ENCODE measurements around the gene ITGB7. TPM values are rescaled to one million over a fixed set of nuclear protein-coding genes. Genes with fewer than 3 reads are reported as not detected.

ITGB7 gene
- total RNA-seq, 1 experiment from 2014 or later = 0.90 TPM

GRCh38 chr12:53173085-53173715 lies 33.9 kb downstream of the ITGB7 start (continued):
- TF ChIP-seq E2F5 (CRISPR knock-in tag; IDR thresholded peaks at IDR 0.05) (no peak), GTF2I (CRISPR knock-in tag; conservative IDR thresholded peaks at IDR 0.05) (no peak), ZNF232 (CRISPR knock-in tag; IDR thresholded peaks at IDR 0.05) (no peak), HMGA2 (CRISPR knock-in tag; IDR thresholded peaks at IDR 0.05) (no peak), ZMAT4 (CRISPR knock-in tag; IDR thresholded peaks at IDR 0.05) (no peak)

- ATAC-seq = no peak
- CTCF ChIA-PET = interaction anchor here (0.8 to 4.5 kb wide), 8 partner anchors 9 to 149 kb away, joined by 3 to 62 read pairs (median 4); partner anchors contain the start of genes AAAS and CSAD
- no peaks in the 10 kb centered on the region for H3K36me3 Mint-ChIP-seq
Observed at GRCh38 chr12:53172352-53172751, 34.7 kb downstream of the ITGB7 start.

GRCh38 chr12:53171725-53172329 lies 35.2 kb downstream of the ITGB7 start:
- CTCF ChIA-PET = interaction anchor here (0.8 to 4.5 kb wide), 9 partner anchors 9 to 150 kb away, joined by 3 to 62 read pairs (median 5); partner anchors contain the start of genes AAAS and CSAD
- no peak for TF ChIP-seq ZNF396 (CRISPR knock-in tag; IDR thresholded peaks at IDR 0.05; ENCODE audit: borderline replicate concordance)
- no peak for TF ChIP-seq ZNF281 (CRISPR knock-in tag; IDR thresholded peaks at IDR 0.05)
- TF ChIP-seq ZMAT4 (CRISPR knock-in tag; IDR thresholded peaks at IDR 0.05) = no peak
- TF ChIP-seq TCF7 (CRISPR knock-in tag; IDR thresholded peaks at IDR 0.05; ENCODE audit: low read depth) = no peak
- no peak for TF ChIP-seq MAX (CRISPR knock-in tag; IDR thresholded peaks at IDR 0.05)
- TF ChIP-seq CREB1 (CRISPR knock-in tag; IDR thresholded peaks at IDR 0.05) = no peak
- TF ChIP-seq ZNF532 (CRISPR knock-in tag; IDR thresholded peaks at IDR 0.05; ENCODE audit: borderline replicate concordance) = no peak
- no peak for TF ChIP-seq SMAD4 (CRISPR knock-in tag; IDR thresholded peaks at IDR 0.05)
- TF ChIP-seq NFYB (CRISPR knock-in tag; conservative IDR thresholded peaks at IDR 0.05; ENCODE audit: low read depth) = no peak
- TF ChIP-seq RELA (CRISPR knock-in tag; IDR thresholded peaks at IDR 0.05; ENCODE audit: borderline replicate concordance) = no peak
- TF ChIP-seq TEAD4 (CRISPR knock-in tag; IDR thresholded peaks at IDR 0.05) = no peak
- TF ChIP-seq USF1 (CRISPR knock-in tag; IDR thresholded peaks at IDR 0.05) = no peak
- TF ChIP-seq AR (CRISPR knock-in tag; IDR thresholded peaks at IDR 0.05) = no peak
- TF ChIP-seq PRRX2 (CRISPR knock-in tag; IDR thresholded peaks at IDR 0.05) = no peak

More at GRCh38 chr12:53172352-53172751, 34.7 kb downstream of the ITGB7 start:
- Mint-ChIP-seq H3K4me1 (peaks cover 17% of the 10 kb centered on the region), H3K4me3 (no peak overlapping the region), H3K9me3 (no peaks in the 10 kb centered on the region), H3K27ac (no peak overlapping the region), H3K27me3 (ENCODE audit: low read depth) (peaks cover 92% of the 10 kb centered on the region)
- POLR2A ChIA-PET = no interaction called here
- no peak for TF ChIP-seq NFYB (CRISPR knock-in tag; conservative IDR thresholded peaks at IDR 0.05; ENCODE audit: low read depth)
- TF ChIP-seq SOX15 (CRISPR knock-in tag; IDR thresholded peaks at IDR 0.05) = no peak
- DNase-seq (ENCODE audit: low spot score) = no peak

More at GRCh38 chr12:53171725-53172329, 35.2 kb downstream of the ITGB7 start:
- peaks cover 17% of the 10 kb centered on the region for H3K4me1 Mint-ChIP-seq
- ATAC-seq (no peak), DNase-seq (ENCODE audit: low spot score) (no peak)
- no peaks in the 10 kb centered on the region for H3K36me3 Mint-ChIP-seq
- H3K27ac Mint-ChIP-seq = no peak overlapping the region
- H3K27me3 Mint-ChIP-seq (ENCODE audit: low read depth) = peaks cover 92% of the 10 kb centered on the region
- H3K4me3 Mint-ChIP-seq = no peak overlapping the region
- POLR2A ChIA-PET = no interaction called here
- no peaks in the 10 kb centered on the region for H3K9me3 Mint-ChIP-seq

All from WTC11 (cell line).